Purkinje cell (primary cell): Measurements from ENCODE around the gene ADAM8. TPM values are rescaled to one million over a fixed set of nuclear protein-coding genes. Genes with fewer than 3 reads are reported as not detected.

Experiments used
- polyA plus RNA-seq: library from polyadenylated mRNA; unstranded; fragments of >200 nt; fragmentation: Nextera tagmentation; gene quantifications from 2 replicates; pipeline ENCODE4 v1.2.1, GENCODE V29; 2014

ADAM8 gene
- polyA plus RNA-seq, result 0.11 TPM in 1 of 2 replicates, not detected in the other

GRCh38 chr10:133276435-133277201, at the start of gene ADAM8:
Gene ADAM8 (minus strand): TSS chr10:133276868. CDS start chr10:133276817, 51 bp downstream.

DNA sequence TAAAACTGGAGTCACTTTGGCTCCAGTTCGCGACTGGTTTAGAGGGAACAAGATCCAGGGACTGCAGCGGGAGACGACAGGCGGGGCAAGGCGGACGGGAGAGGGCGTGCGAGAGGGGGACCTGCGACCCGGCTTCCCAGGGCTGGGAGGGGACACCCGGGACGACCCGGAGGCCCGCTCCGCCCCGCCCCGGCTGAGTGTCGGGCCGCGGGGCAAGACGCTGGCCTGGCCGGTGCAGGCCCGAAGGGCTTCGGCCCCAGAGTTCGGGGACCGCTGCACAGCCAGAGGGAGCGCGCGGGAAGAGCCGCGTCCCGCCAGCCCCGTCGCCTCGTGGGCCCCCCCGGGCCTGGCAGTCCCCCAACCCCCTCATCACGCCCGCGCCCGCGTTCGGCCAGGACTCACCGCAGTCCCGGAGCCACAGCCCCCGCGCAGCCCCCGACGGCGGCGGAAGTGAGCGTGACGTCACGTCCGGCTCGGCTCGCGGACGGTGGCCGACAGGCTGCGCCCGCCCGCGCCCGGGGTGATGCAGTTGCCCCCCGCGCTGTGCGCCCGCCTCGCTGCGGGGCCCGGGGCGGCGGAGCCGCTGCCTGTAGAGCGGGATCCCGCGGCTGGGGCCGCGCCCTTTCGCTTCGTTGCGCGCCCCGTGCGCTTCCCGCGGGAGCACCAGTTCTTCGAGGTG, 31.9 kb upstream of the ADAM8 start, which contains the start of the genes TUBGCP2 and ZNF511:
TUBGCP2 (minus strand) TSS at position 452 of the 679 bp plus-strand sequence. CDS start 5,931 bp downstream, outside the sequence.
ZNF511 (plus strand) TSS at position 494 of the 679 bp plus-strand sequence; CDS start at position 524, 30 bp downstream.

GRCh38 chr10:133237588-133238465, 38.8 kb downstream of the ADAM8 start, which contains the start of gene VENTX:
Gene VENTX (plus strand): TSS chr10:133237855. CDS start chr10:133237915, 60 bp downstream.

GRCh38 chr10:133230044-133230361, 46.7 kb downstream of the ADAM8 start, which contains the start of gene UTF1:
Gene UTF1 (plus strand): TSS chr10:133230217. CDS start chr10:133230289, 72 bp downstream.

Other genes starting within 250 kb of the ADAM8 start
- 5.6 TPM in 1 of 2 replicates, not detected in the other for gene ADGRA1, start 188.9 kb downstream of the ADAM8 start, polyA plus RNA-seq
- gene KNDC1, start 116.6 kb downstream of the ADAM8 start, polyA plus RNA-seq, result 0.19 and 0.52 TPM in 2 replicates
- gene UTF1, start 46.7 kb downstream of the ADAM8 start, polyA plus RNA-seq, result not detected in 2 replicates
- not detected in 2 replicates for gene VENTX, start 39.0 kb downstream of the ADAM8 start, polyA plus RNA-seq
- 31.8 and 40.5 TPM in 2 replicates for gene TUBGCP2, start 32.0 kb upstream of the ADAM8 start, polyA plus RNA-seq
- gene ZNF511, start 32.0 kb upstream of the ADAM8 start, polyA plus RNA-seq, result 9.9 and 13.8 TPM in 2 replicates
- 5.7 and 13.9 TPM in 2 replicates for gene CALY, start 60.0 kb upstream of the ADAM8 start, polyA plus RNA-seq
- not detected in 2 replicates for gene PRAP1, start 70.5 kb upstream of the ADAM8 start, polyA plus RNA-seq
- gene FUOM, start 81.2 kb upstream of the ADAM8 start, polyA plus RNA-seq, result 2.3 TPM in 1 of 2 replicates, not detected in the other
- gene ECHS1, start 96.5 kb upstream of the ADAM8 start, polyA plus RNA-seq, result 107 and 126 TPM in 2 replicates
- 0.81 and 5.3 TPM in 2 replicates for gene PAOX, start 102.4 kb upstream of the ADAM8 start, polyA plus RNA-seq
- 8.0 and 17.7 TPM in 2 replicates for gene MTG1, start 117.3 kb upstream of the ADAM8 start, polyA plus RNA-seq
- gene SPRN, start 147.8 kb upstream of the ADAM8 start, polyA plus RNA-seq, result 0.51 and 0.73 TPM in 2 replicates
- gene SCART1, start 177.1 kb upstream of the ADAM8 start, polyA plus RNA-seq, result 0.67 and 0.71 TPM in 2 replicates